Right hindlimb (tissue), 1 donor: Measurements from ENCODE around the gene ING5.
A peak's percentile ranks its signal among the peaks of the same experiment; 100 is the strongest.
"Not testable (repeated sequence)": the region's sequence is repeated elsewhere in the genome, so short reads cannot be mapped to it uniquely, and the experiment has no call there.

Experiments used
- DNase-seq: peaks from one replicate; pipeline ENCODE4 v3.0.0-alpha.2; 2018

Gene ING5

GRCh38 chr2:241741016-241741415, 39.2 kb downstream of the ING5 start:
- no peak for DNase-seq

DNA sequence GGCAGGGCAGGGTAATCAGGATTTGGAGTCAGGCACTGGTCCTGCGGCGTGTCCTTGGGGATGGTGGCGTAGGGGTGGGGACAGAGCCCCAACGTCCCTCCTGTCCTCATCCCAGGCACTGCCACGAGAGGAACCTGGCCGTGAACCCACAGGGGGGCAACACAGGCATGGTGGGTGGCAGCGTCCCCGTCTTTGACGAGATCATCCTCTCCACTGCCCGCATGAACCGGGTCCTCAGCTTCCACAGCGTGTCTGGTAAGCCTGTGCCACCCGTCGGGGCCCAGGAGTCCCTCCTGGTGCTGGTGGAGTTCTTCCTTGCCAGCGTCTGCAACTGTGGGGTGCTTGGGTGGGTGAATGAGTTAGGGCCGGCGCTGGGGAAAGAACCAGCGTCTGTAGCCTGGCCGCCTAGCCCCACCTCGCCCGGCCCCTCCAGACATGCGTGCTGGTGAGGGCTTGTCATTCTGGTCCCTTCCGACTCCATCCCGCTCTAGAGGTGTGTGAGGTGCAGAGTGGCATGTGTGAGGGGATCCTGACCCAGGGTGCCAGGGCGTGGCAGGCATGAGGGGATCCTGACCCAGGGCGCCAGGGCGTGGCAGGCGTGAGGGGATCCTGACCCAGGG, 40.6 kb downstream of the ING5 start:
- DNase-seq = no peak

DNA sequence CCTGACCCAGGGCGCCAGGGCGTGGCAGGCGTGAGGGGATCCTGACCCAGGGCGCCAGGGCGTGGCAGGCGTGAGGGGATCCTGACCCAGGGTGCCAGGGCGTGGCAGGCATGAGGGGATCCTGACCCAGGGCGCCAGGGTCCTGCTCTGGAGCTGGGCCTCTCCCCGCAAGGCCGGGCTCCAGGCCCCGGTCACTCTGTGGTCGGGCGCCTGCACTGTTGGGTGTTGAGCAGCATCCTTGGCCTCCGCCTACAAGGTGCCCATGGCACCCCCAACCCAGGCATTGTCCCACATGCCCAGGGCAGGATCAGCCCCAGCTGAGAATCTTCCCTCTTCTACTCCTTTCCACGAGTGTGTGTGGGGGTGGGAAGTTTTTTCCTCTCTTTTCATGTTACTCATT, 41.2 kb downstream of the ING5 start:
- not testable (repeated sequence) for DNase-seq

DNA sequence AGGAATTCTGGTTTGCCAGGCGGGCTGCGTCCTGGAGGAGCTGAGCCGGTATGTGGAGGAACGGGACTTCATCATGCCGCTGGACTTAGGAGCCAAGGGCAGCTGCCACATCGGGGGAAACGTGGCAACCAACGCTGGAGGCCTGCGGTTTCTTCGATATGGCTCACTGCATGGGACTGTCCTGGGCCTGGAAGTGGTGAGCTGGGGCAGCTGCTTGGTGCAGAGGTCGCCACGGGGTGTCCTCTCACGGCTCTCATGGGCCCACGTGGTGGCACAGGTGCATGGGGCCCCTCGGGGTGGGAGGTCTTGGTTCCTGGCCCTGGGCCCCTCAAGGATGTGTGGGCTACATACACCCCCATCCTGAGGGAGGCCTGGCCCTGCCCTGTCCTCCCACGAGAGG, 41.8 kb downstream of the ING5 start:
- DNase-seq = no peak

- no peak for DNase-seq
These were observed 42.4 kb downstream of the ING5 start for GRCh38 chr2:241744028-241744754.

- no peak for DNase-seq
These were observed 43.4 kb downstream of the ING5 start for GRCh38 chr2:241745276-241745675.

GRCh38 chr2:241746084-241746483, 44.2 kb downstream of the ING5 start:
- DNase-seq = no peak

DNA sequence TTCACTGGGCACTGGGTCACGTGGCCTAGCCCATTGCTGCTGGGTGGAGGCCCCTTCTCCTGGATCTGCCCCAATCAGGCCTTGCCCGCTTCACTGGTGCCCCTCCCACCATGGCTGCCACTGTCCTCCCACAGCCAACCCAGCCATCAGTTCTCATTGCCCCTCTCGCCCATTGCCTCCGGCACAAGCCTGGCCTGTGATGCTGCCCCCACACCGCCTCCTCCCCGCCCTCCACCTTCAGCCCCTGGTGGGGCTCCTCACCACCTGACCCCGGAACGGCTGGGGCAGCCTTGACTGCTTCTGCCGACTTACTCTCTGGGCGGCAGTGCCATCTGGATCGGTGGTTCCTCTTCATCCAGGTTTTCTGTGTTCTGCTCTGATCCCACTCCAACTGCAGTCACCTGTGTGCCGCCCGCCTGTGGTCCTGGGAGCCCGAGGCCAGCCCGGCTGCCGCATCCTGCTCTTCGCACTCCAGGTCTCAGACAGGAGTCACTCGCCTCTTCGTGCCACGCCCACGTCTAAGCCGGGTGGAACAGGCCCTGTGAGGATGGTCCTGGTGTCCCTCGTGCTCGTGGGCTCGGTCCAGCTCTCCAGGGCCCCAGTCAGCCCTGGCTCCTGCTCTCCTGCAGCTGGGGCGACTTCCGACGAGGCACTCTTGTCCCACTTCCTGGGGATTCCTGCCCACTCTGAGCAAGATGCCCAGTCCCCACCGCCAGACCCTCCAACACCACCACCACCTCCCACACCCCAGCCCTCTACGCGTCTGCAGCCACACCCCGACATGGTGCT, 46.8 kb downstream of the ING5 start:
- no peak for DNase-seq

- DNase-seq = no peak
These were observed 48.4 kb downstream of the ING5 start for GRCh38 chr2:241750076-241750840.

- no peak for DNase-seq
These were observed 49.3 kb downstream of the ING5 start for GRCh38 chr2:241751152-241751551.

GRCh38 chr2:241751776-241752175, 49.9 kb downstream of the ING5 start:
- DNase-seq = no peak

DNA sequence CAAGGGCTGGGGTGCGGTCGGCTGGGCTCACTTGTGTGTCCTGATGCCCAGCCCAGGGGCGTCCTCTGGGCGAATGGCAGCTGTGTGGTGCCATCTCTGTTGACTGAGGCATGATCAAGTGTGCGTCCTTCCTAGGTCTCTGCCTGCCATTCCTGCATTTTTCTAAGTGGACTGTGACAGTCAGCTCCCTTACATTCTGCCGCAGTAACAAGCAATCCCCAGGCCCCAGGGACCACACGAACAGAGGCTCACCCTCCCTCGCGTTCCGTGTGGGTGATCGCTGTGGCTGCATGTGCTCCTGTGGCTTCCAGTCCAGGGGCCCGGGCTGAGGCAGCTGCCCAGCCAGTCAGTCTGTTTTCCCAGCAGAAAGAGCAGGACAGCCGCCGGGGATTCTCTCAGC, 50.4 kb downstream of the ING5 start:
- DNase-seq = no peak

DNA sequence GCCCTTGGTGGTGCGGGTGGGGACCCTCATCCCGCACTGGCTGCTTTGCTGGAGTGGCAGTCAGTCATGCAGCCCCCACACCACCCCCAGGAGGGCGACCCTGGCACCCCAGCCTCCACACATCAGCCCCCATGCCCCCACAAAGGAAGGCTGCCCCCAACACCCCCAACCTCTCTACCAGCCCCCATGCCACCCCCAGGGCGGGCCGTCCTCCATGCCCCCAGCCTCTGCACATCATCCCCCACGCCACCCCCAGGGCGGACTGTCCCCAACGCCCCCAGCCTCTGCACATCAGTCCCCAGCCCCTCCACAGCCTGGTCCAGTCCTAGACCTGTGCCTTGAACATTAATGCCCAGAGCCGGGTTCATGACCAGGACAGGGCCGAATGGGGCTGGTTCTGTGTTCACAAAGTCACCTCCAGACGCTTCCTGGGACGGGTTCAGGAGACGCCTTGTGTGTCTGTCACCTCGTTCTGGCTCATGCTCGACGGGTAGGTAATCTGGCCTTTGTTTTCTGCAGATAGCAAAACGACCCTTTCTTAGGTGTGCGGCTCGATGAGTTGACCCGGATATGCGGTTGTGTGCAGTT, 50.9 kb downstream of the ING5 start:
- DNase-seq = no peak

- DNase-seq = no peak
These were observed 51.7 kb downstream of the ING5 start for GRCh38 chr2:241753493-241753892.

- DNase-seq = no peak
These were observed 52.2 kb downstream of the ING5 start for GRCh38 chr2:241754042-241754441.

- peak; percentile 16 for DNase-seq
These were observed 53.3 kb downstream of the ING5 start for GRCh38 chr2:241755166-241755565.

DNA sequence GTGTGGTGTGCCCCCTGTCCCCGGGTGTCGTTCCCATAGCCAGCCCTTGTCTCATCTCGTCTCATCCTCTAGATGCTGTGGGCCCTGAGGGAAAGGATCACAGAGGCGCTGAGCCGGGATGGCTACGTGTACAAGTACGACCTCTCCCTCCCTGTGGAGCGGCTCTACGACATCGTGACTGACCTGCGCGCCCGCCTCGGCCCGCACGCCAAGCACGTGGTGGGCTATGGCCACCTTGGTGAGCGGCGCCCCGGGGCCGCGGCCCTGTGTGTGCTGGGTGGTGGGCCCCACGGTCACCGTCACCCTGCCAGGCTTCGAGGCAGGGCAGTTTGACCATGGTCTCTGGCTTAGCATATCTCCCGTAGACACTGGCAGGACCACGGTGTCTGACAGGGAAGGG, 53.9 kb downstream of the ING5 start:
- DNase-seq = no peak

- peak; percentile 8 for DNase-seq
These were observed 57.4 kb downstream of the ING5 start for GRCh38 chr2:241759067-241759807.

DNA sequence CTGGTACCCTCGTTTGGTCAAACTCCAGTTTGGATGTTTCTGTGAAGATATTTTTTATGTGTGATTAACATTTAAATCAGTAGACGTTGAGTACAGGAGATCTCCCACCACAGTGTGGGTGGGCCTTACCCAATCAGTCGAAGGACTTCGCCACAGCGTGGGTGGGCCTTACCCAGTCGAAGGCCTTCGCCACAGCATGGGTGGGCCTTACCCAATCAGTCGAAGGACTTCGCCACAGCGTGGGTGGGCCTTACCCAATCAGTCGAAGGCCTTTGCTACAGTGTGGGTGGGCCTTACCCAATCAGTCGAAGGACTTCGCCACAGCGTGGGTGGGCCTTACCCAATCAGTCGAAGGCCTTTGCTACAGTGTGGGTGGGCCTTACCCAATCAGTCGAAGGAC, 58.1 kb downstream of the ING5 start:
- DNase-seq = not testable (repeated sequence)

DNA sequence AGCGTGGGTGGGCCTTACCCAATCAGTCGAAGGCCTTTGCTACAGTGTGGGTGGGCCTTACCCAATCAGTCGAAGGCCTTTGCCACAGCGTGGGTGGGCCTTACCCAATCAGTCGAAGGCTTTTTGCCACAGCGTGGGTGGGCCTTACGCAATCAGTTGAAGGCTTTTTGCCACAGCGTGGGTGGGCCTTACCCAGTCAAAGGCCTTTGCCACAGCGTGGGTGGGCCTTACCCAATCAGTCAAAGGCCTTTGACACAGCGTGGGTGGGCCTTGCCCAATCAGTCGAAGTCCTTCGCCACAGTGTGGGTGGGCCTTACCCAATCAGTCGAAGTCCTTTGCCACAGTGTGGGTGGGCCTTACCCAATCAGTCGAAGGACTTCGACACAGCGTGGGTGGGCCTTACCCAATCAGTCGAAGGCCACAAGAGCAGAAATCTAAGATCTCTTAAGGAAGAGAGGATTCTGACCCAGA, 58.5 kb downstream of the ING5 start:
- DNase-seq = peak; percentile 18

- DNase-seq = peak; percentile 13
These were observed 60.6 kb downstream of the ING5 start for GRCh38 chr2:241762321-241762932.
